Stimulated activated CD4-positive, alpha-beta T cell treated with anti-CD3 and anti-CD28 coated beads, Interleukin-1b, Interleukin-23, amount 100 ng/mL, for 48 hours (primary cell): Measurements from ENCODE around the gene POFUT2.

Experiments
- DNase-seq: peaks from one replicate; pipeline ENCODE4 v3.0.0-alpha.2; 2020

Gene POFUT2

GRCh38 chr21:45287438-45288391 lies at the start of gene POFUT2:
TSS of gene POFUT2 (minus strand) at chr21:45287895. CDS start at chr21:45287871, 24 bp downstream.
- DNase-seq, result peak; percentile 98

- no peak for DNase-seq
These were observed 49.2 kb upstream of the POFUT2 start for GRCh38 chr21:45336870-45337269.

- no peak for DNase-seq
These were observed 48.8 kb upstream of the POFUT2 start for GRCh38 chr21:45336535-45336810.

- no peak for DNase-seq
These were observed 48.3 kb upstream of the POFUT2 start for GRCh38 chr21:45335761-45336534.

- DNase-seq, result no peak
These were observed 47.6 kb upstream of the POFUT2 start for GRCh38 chr21:45335151-45335760.

- no peak for DNase-seq
These were observed 46.9 kb upstream of the POFUT2 start for GRCh38 chr21:45334591-45335081.

- no peak for DNase-seq
These were observed 46.4 kb upstream of the POFUT2 start for GRCh38 chr21:45334134-45334533.

- DNase-seq, result no peak
These were observed 46.0 kb upstream of the POFUT2 start for GRCh38 chr21:45333583-45334121.

GRCh38 chr21:45332981-45333582 lies 45.4 kb upstream of the POFUT2 start:
- no peak for DNase-seq

- no peak for DNase-seq
These were observed 44.7 kb upstream of the POFUT2 start for GRCh38 chr21:45332415-45332814.

GRCh38 chr21:45331531-45332147 lies 43.9 kb upstream of the POFUT2 start:
- DNase-seq, result no peak

- no peak for DNase-seq
These were observed 43.2 kb upstream of the POFUT2 start for GRCh38 chr21:45330851-45331261.

- DNase-seq, result no peak
These were observed 42.5 kb upstream of the POFUT2 start for GRCh38 chr21:45330075-45330781.

- DNase-seq, result no peak
These were observed 41.8 kb upstream of the POFUT2 start for GRCh38 chr21:45329261-45330074.

- DNase-seq, result no peak
These were observed 40.8 kb upstream of the POFUT2 start for GRCh38 chr21:45328198-45329091.

GRCh38 chr21:45327441-45328197 lies 39.9 kb upstream of the POFUT2 start:
- no peak for DNase-seq

GRCh38 chr21:45326891-45327440 lies 39.3 kb upstream of the POFUT2 start:
- DNase-seq, result no peak

- no peak for DNase-seq
These were observed 38.6 kb upstream of the POFUT2 start for GRCh38 chr21:45326169-45326851.
